ENCODE data around the gene HELZ.

The HELZ gene

DNA sequence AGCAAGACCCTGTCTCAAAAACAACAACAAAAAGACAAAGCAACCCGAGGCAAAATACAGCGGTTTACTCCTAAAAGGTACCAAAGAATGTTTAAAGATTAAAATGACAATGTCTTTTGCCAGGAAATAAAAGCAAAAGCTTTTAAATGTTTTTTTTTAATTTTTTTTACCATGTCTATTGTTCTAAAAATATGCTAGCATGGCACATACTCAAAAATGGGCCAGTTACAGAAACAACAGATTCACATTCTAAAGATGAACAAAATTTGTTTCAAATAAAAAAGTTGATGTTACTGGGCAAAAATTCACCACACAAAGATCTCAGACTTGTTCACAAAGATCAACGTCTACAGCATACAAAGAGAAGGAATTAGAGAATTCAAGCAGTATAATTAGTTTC, 159.6 kb downstream of the HELZ start:
- H3K36me3 ChIP-seq (ENCODE audit: control insufficient read depth in 1 of 2, insufficient read depth in 2 of 2, low read length in 2 of 2) = peaks cover 3 to 6% of the 10 kb centered on the region in 2 experiments
- H3K9ac ChIP-seq (ENCODE audit: low read length) = no peak overlapping the region
- no peak overlapping the region for H3K27ac ChIP-seq (ENCODE audit: low read depth, low read length)
- no peak overlapping the region for H3K4ac ChIP-seq (ENCODE audit: low read depth, low read length)
- H3K4me1 ChIP-seq (ENCODE audit: control insufficient read depth in 1 of 2, insufficient read depth in 2 of 2, low read length in 2 of 2) = no peaks in the 10 kb centered on the region
- H2AK5ac ChIP-seq (ENCODE audit: low read length) = no peak overlapping the region
- H3K18ac ChIP-seq (ENCODE audit: low read length) = no peak overlapping the region
- H3K4me3 ChIP-seq (ENCODE audit: low read depth, low read length) = no peak overlapping the region
- DNase-seq = no peak
- no peak overlapping the region for H2BK5ac ChIP-seq (ENCODE audit: low read depth, low read length, poor library complexity)
- no peak overlapping the region for H2BK12ac ChIP-seq (ENCODE audit: low read length)
- no peak overlapping the region for H4K8ac ChIP-seq (ENCODE audit: low read depth, low read length)
- no peaks in the 10 kb centered on the region for H3K9me3 ChIP-seq (ENCODE audit: insufficient read depth, low read depth, low read length)
- H2AFZ ChIP-seq (ENCODE audit: insufficient read depth, low read length, poor library complexity) = no peak overlapping the region
- H3K79me1 ChIP-seq (ENCODE audit: low read length) = no peaks in the 10 kb centered on the region
- no CpG with 5 or more reads among the region's 3 CpGs for WGBS (ENCODE audit: extremely low coverage, insufficient coverage, insufficient read length)
- H3K79me2 ChIP-seq (ENCODE audit: control insufficient read depth, insufficient read depth, low read length, poor library complexity) = no peaks in the 10 kb centered on the region
- no peak overlapping the region for H3K23ac ChIP-seq (ENCODE audit: low read length)
- no peak overlapping the region for H4K12ac ChIP-seq (ENCODE audit: low read depth, low read length)
- H3K4me2 ChIP-seq (ENCODE audit: low read length) = no peak overlapping the region
- no peak overlapping the region for H4K91ac ChIP-seq (ENCODE audit: low read depth, low read length)
- H3K14ac ChIP-seq (ENCODE audit: low read length) = no peak overlapping the region
- no peak overlapping the region for H2BK120ac ChIP-seq (ENCODE audit: insufficient read depth, low read length, poor library complexity)
- H3K27me3 ChIP-seq (ENCODE audit: insufficient read depth, low read length) = no peaks in the 10 kb centered on the region

DNA sequence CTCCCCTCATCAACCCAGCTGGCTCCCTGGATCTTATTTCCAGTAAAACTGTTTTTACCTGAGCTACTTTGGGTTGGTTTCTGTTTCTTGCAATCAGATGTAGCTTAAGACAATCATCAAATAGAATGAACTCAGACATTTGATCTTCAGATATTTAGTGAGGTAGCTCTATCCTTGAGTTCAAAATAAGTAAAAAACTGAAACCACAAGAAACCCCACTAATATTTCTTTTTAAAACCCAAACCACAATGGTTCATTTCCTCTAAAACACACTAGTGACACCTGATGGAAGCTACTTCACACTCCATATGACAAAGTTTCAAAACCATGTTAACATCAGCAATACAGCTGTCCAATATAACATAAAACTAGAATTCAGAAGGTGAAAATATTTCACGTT, 162.9 kb downstream of the HELZ start:
- no peak overlapping the region for H3K9ac ChIP-seq (ENCODE audit: low read length)

GRCh38 chr17:67080804-67081203, 164.2 kb downstream of the HELZ start:
- Histone ChIP-seq H3K4ac (ENCODE audit: low read depth, low read length) (no peak overlapping the region), H3K9me3 (ENCODE audit: insufficient read depth, low read depth, low read length) (no peaks in the 10 kb centered on the region), H3K4me3 (ENCODE audit: low read depth, low read length) (no peak overlapping the region), H3K36me3 (ENCODE audit: control insufficient read depth in 1 of 2, insufficient read depth in 2 of 2, low read length in 2 of 2) (peaks cover 4 to 5% of the 10 kb centered on the region in 2 experiments), H2BK12ac (ENCODE audit: low read length) (no peak overlapping the region), H3K14ac (ENCODE audit: low read length) (no peak overlapping the region), H2BK5ac (ENCODE audit: low read depth, low read length, poor library complexity) (no peak overlapping the region), H4K91ac (ENCODE audit: low read depth, low read length) (no peak overlapping the region), H4K12ac (ENCODE audit: low read depth, low read length) (no peak overlapping the region), H3K27me3 (ENCODE audit: insufficient read depth, low read length) (no peaks in the 10 kb centered on the region), H3K18ac (ENCODE audit: low read length) (no peak overlapping the region), H3K79me2 (ENCODE audit: control insufficient read depth, insufficient read depth, low read length, poor library complexity) (no peaks in the 10 kb centered on the region), H3K23ac (ENCODE audit: low read length) (no peak overlapping the region), H3K4me2 (ENCODE audit: low read length) (no peak overlapping the region), H4K8ac (ENCODE audit: low read depth, low read length) (no peak overlapping the region), H2BK120ac (ENCODE audit: insufficient read depth, low read length, poor library complexity) (no peak overlapping the region), H2AFZ (ENCODE audit: insufficient read depth, low read length, poor library complexity) (no peak overlapping the region), H3K9ac (ENCODE audit: low read length) (no peak overlapping the region), H3K79me1 (ENCODE audit: low read length) (no peaks in the 10 kb centered on the region), H3K4me1 (ENCODE audit: control insufficient read depth in 1 of 2, insufficient read depth in 2 of 2, low read length in 2 of 2) (no peaks in the 10 kb centered on the region), H3K27ac (ENCODE audit: low read depth, low read length) (no peak overlapping the region), H2AK5ac (ENCODE audit: low read length) (no peak overlapping the region)
- WGBS (ENCODE audit: extremely low coverage, insufficient coverage, insufficient read length) = no CpG with 5 or more reads among the region's 2 CpGs
- no peak for DNase-seq

More for the DNA sequence above, 162.9 kb downstream of the HELZ start:
- Histone ChIP-seq H3K27me3 (ENCODE audit: insufficient read depth, low read length) (no peaks in the 10 kb centered on the region), H3K23ac (ENCODE audit: low read length) (no peak overlapping the region), H4K12ac (ENCODE audit: low read depth, low read length) (no peak overlapping the region), H3K14ac (ENCODE audit: low read length) (no peak overlapping the region), H4K91ac (ENCODE audit: low read depth, low read length) (no peak overlapping the region), H4K8ac (ENCODE audit: low read depth, low read length) (no peak overlapping the region), H2AFZ (ENCODE audit: insufficient read depth, low read length, poor library complexity) (no peak overlapping the region), H3K4ac (ENCODE audit: low read depth, low read length) (no peak overlapping the region), H3K4me3 (ENCODE audit: low read depth, low read length) (no peak overlapping the region), H3K79me1 (ENCODE audit: low read length) (no peaks in the 10 kb centered on the region), H3K9me3 (ENCODE audit: insufficient read depth, low read depth, low read length) (no peaks in the 10 kb centered on the region), H2BK12ac (ENCODE audit: low read length) (no peak overlapping the region), H2AK5ac (ENCODE audit: low read length) (no peak overlapping the region), H3K4me1 (ENCODE audit: control insufficient read depth in 1 of 2, insufficient read depth in 2 of 2, low read length in 2 of 2) (no peaks in the 10 kb centered on the region), H3K4me2 (ENCODE audit: low read length) (no peak overlapping the region), H3K36me3 (ENCODE audit: control insufficient read depth in 1 of 2, insufficient read depth in 2 of 2, low read length in 2 of 2) (peaks cover 7 to 11% of the 10 kb centered on the region in 2 experiments), H2BK5ac (ENCODE audit: low read depth, low read length, poor library complexity) (no peak overlapping the region), H3K27ac (ENCODE audit: low read depth, low read length) (no peak overlapping the region), H2BK120ac (ENCODE audit: insufficient read depth, low read length, poor library complexity) (no peak overlapping the region), H3K79me2 (ENCODE audit: control insufficient read depth, insufficient read depth, low read length, poor library complexity) (no peaks in the 10 kb centered on the region), H3K18ac (ENCODE audit: low read length) (no peak overlapping the region)
- no CpG with 5 or more reads among the region's 1 CpG for WGBS (ENCODE audit: extremely low coverage, insufficient coverage, insufficient read length)
- no peak for DNase-seq

- Histone ChIP-seq H3K4ac (ENCODE audit: low read depth, low read length) (no peak overlapping the region), H3K27ac (ENCODE audit: low read depth, low read length) (no peak overlapping the region), H3K9ac (ENCODE audit: low read length) (no peak overlapping the region), H3K27me3 (ENCODE audit: insufficient read depth, low read length) (no peaks in the 10 kb centered on the region), H2BK120ac (ENCODE audit: insufficient read depth, low read length, poor library complexity) (no peak overlapping the region), H3K4me3 (ENCODE audit: low read depth, low read length) (no peak overlapping the region), H4K91ac (ENCODE audit: low read depth, low read length) (no peak overlapping the region), H3K4me2 (ENCODE audit: low read length) (no peak overlapping the region), H3K79me1 (ENCODE audit: low read length) (no peaks in the 10 kb centered on the region), H2BK5ac (ENCODE audit: low read depth, low read length, poor library complexity) (no peak overlapping the region), H3K18ac (ENCODE audit: low read length) (no peak overlapping the region), H3K14ac (ENCODE audit: low read length) (no peak overlapping the region), H2BK12ac (ENCODE audit: low read length) (no peak overlapping the region), H3K9me3 (ENCODE audit: insufficient read depth, low read depth, low read length) (no peaks in the 10 kb centered on the region), H4K8ac (ENCODE audit: low read depth, low read length) (no peak overlapping the region), H3K23ac (ENCODE audit: low read length) (no peak overlapping the region), H4K12ac (ENCODE audit: low read depth, low read length) (no peak overlapping the region), H2AK5ac (ENCODE audit: low read length) (no peak overlapping the region), H3K79me2 (ENCODE audit: control insufficient read depth, insufficient read depth, low read length, poor library complexity) (no peaks in the 10 kb centered on the region), H3K4me1 (ENCODE audit: control insufficient read depth in 1 of 2, insufficient read depth in 2 of 2, low read length in 2 of 2) (no peaks in the 10 kb centered on the region), H2AFZ (ENCODE audit: insufficient read depth, low read length, poor library complexity) (no peak overlapping the region), H3K36me3 (ENCODE audit: control insufficient read depth in 1 of 2, insufficient read depth in 2 of 2, low read length in 2 of 2) (peaks cover 4 to 5% of the 10 kb centered on the region in 2 experiments)
- no peak for DNase-seq
- WGBS (ENCODE audit: extremely low coverage, insufficient coverage, insufficient read length) = no CpG with 5 or more reads among the region's 2 CpGs
These were observed 165.5 kb downstream of the HELZ start for GRCh38 chr17:67079491-67079890.
